ENCODE results near the gene MATN4. TPM values are rescaled to one million over a fixed set of nuclear protein-coding genes. Genes with fewer than 3 reads are reported as not detected.
A peak's percentile ranks its signal among the peaks of the same experiment; 100 is the strongest.
"Not testable (repeated sequence)": the region's sequence is repeated elsewhere in the genome, so short reads cannot be mapped to it uniquely, and the experiment has no call there.

Gene MATN4
- total RNA-seq, result not detected in 2 replicates
- not detected for polyA plus RNA-seq (2012)

GRCh38 chr20:45308117-45308778 lies at the start of gene MATN4:
MATN4 (minus strand) TSS chr20:45308299; CDS start chr20:45305582, 2,717 bp downstream.
- no peak for DNase-seq (ENCODE audit: low read depth)

- peak; percentile 50 for DNase-seq (ENCODE audit: low read depth)
Measured at GRCh38 chr20:45355209-45356084, 47.3 kb upstream of the MATN4 start.

GRCh38 chr20:45354423-45355208 lies 46.5 kb upstream of the MATN4 start:
- peak; percentile 69 for DNase-seq (ENCODE audit: low read depth)

- DNase-seq (ENCODE audit: low read depth), result no peak
Measured at GRCh38 chr20:45353746-45354145, 45.6 kb upstream of the MATN4 start.

GRCh38 chr20:45352729-45353128 lies 44.6 kb upstream of the MATN4 start:
- DNase-seq (ENCODE audit: low read depth), result no peak

- not testable (repeated sequence) for DNase-seq (ENCODE audit: low read depth)
Measured at GRCh38 chr20:45350795-45351194, 42.7 kb upstream of the MATN4 start.

- DNase-seq (ENCODE audit: low read depth), result no peak
Measured at GRCh38 chr20:45350217-45350616, 42.1 kb upstream of the MATN4 start.

GRCh38 chr20:45347936-45348778 lies 40.1 kb upstream of the MATN4 start, which contains the start of gene SDC4:
SDC4 (minus strand) TSS chr20:45348424; CDS start chr20:45348384, 40 bp downstream.
- DNase-seq (ENCODE audit: low read depth), result peak; percentile 76

- no peak for DNase-seq (ENCODE audit: low read depth)
Measured at GRCh38 chr20:45347297-45347935, 39.3 kb upstream of the MATN4 start.

GRCh38 chr20:45346851-45347250 lies 38.8 kb upstream of the MATN4 start:
- no peak for DNase-seq (ENCODE audit: low read depth)

GRCh38 chr20:45346291-45346718 lies 38.2 kb upstream of the MATN4 start:
- peak; percentile 65 for DNase-seq (ENCODE audit: low read depth)

GRCh38 chr20:45345104-45345936 lies 37.2 kb upstream of the MATN4 start:
- DNase-seq (ENCODE audit: low read depth), result peak; percentile 59

- DNase-seq (ENCODE audit: low read depth), result peak; percentile 70
Measured at GRCh38 chr20:45344168-45344860, 36.2 kb upstream of the MATN4 start.

GRCh38 chr20:45343532-45344167 lies 35.6 kb upstream of the MATN4 start:
- no peak for DNase-seq (ENCODE audit: low read depth)

- no peak for DNase-seq (ENCODE audit: low read depth)
Measured at GRCh38 chr20:45342855-45343531, 34.9 kb upstream of the MATN4 start.

- DNase-seq (ENCODE audit: low read depth), result peak; percentile 82
Measured at GRCh38 chr20:45341939-45342854, 34.1 kb upstream of the MATN4 start.

Data from myocyte (in vitro differentiated cells).